IMR-90 (cell line): Measurements from ENCODE around the gene TCAP.

ENCODE experiments used
- CEBPB ChIP-seq: IDR thresholded peaks from 2 replicates; pipeline ENCODE4 v1.6.1; 2012; ENCODE audit warnings: low read depth, low read length, improper control_type of control experiment
- MAFK ChIP-seq: IDR thresholded peaks from 2 replicates; pipeline ENCODE4 v1.6.1; 2012; ENCODE audit warnings: low read depth, low read length, improper control_type of control experiment
- POLR2A ChIP-seq: IDR thresholded peaks from 2 replicates; pipeline ENCODE4 v1.6.1; 2012; ENCODE audit warnings: mild to moderate bottlenecking, low read depth, low read length

DNA sequence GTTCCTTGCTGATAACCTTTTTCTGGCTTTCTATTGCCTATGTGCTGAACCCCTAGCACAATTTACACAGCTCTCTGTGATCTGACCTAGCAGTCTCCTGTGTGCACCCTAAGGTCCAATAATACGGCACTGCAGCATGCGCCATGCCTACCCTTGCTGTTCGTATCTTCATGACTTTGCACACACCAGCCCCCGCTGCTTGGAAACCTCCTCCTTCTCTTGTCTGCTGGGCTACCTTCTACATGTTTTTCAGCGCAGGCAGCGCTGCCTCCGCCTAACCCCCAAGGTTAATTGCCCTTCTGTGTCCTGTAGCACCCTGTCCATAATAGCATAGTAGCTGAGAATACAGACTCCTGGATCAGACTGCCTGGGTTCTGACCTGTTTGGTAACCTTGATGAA lies 26.8 kb upstream of the TCAP start:
- no peak for TF ChIP-seq CEBPB
- TF ChIP-seq MAFK: no peak
- TF ChIP-seq POLR2A: no peak
